Measurements from ENCODE around the gene LSP1.

The LSP1 gene

DNA sequence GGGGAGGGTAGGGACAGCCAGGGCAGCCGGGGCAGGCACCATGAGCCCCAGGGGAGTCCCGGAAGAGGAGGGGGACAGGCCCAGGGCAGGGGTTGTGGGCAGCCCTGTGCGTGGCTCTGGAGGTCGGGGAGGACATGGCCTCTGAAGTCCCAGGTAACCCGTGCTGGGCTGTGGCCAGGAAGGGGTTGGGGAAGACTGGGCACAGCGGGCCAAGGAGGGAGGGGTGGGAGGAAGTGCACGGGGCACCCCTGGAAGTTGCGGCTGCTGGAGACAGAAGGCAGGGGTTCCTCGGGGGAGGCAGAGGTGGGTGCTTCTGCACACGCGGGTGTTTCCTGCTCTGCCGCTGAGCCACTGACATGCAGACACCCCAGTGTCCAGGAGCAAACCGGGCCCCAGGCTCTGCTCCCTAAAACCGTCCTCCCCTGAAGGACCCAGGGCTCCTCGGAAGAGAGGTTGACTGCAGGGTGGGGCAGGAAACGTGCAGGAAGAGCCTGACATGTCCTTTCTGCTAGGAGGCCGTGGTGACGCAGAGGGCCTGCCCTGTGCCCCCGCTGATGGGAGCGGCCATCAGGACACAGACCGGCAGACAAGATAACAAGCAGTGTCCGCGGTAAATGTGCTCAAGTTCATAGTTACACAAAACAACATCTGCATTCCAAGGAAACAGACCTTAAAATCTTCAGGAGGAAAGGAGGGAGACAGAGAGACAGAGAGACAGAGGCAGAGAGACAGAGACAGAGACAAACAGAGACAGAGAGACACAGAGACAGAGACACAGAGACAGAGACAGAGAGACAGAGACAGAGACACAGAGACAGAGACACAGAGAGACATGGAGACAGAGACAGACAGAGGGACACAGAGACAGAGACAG, 8.4 kb upstream of the LSP1 start (continued):
- TF ChIP-seq TCF4 (CRISPR knock-in tag; IDR thresholded peaks at IDR 0.05; ENCODE audit: borderline replicate concordance) (no peak), SNAI2 (CRISPR knock-in tag; IDR thresholded peaks at IDR 0.05) (no peak), BACH2 (CRISPR knock-in tag; IDR thresholded peaks at IDR 0.05; ENCODE audit: borderline replicate concordance) (no peak), ESRRG (CRISPR knock-in tag; IDR thresholded peaks at IDR 0.05) (no peak)

DNA sequence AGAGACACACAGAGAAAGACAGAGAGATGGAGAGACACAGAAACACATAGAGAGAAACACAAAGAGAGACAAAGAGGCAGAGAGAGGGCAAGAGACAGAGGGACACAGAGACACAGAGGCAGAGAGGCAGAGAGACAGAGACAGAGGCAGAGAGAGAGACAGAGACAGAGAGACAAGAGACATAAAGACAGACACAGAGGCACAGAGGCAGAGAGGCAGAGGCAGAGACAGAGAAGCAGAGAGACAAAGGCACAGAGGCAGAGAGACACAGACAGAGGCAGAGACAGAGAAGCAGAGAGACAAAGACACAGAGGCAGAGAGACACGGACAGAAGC, 7.8 kb upstream of the LSP1 start:
- no peak for ATAC-seq
- TF ChIP-seq ZNF70 (CRISPR knock-in tag; IDR thresholded peaks at IDR 0.05), result no peak
- no peak for TF ChIP-seq ZNF565 (CRISPR knock-in tag; conservative IDR thresholded peaks at IDR 0.05; ENCODE audit: low read depth)

DNA sequence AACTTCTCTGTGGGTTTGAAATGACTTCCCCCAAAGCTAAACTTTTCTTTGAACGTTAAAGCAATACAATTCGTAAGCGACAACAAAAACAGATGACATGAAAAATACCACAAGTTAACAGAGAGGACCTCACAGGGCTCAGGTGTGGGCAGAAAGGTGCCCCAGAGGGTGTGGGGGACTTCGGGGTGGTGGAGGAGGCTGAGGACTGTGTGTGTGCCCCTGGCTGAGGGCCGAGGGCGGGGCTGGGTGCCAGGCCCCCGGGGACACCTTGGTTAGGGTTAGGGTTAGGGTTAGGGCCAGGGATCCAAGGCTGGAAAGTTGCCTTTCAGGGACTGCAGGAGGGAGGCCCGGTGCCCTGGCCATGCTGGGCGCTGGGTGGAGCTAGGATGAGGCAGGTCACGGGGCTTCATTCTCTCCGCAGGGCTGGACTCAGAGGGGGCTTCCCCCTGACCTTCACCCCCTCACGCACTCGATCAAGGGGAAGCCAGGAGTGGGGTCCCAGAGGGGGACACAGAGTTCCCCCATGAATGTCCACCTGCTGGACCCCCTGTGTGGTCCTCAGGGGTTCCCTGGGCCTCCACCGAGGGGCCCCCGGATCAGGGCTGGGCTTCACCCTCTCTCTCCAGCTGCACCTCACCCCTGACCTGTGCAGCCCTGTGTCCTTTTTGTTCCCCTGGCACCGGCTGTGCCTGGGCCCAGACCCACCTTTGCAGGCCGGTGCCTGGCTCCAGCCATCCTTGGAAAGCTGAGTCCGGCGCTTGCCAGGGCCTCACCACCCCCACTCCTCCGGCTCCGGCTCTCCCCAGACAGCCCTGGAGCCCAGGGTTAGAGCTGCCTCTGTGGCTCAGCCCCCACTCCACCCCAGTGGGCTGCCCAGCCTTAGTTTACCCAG, 7.1 kb upstream of the LSP1 start:
- TF ChIP-seq ZNF565 (CRISPR knock-in tag; conservative IDR thresholded peaks at IDR 0.05; ENCODE audit: low read depth) (no peak), BACH2 (CRISPR knock-in tag; IDR thresholded peaks at IDR 0.05; ENCODE audit: borderline replicate concordance) (no peak), RARB (CRISPR knock-in tag; IDR thresholded peaks at IDR 0.05) (no peak), ZFP3 (CRISPR knock-in tag; IDR thresholded peaks at IDR 0.05) (no peak), ARNTL (CRISPR knock-in tag; IDR thresholded peaks at IDR 0.05; ENCODE audit: borderline replicate concordance, low read depth) (no peak), ISL1 (CRISPR knock-in tag; IDR thresholded peaks at IDR 0.05) (no peak), PPARA (CRISPR knock-in tag; IDR thresholded peaks at IDR 0.05; ENCODE audit: borderline replicate concordance) (no peak), TCF4 (CRISPR knock-in tag; IDR thresholded peaks at IDR 0.05; ENCODE audit: borderline replicate concordance) (no peak), ZFP30 (CRISPR knock-in tag; IDR thresholded peaks at IDR 0.05) (no peak), SNAI2 (CRISPR knock-in tag; IDR thresholded peaks at IDR 0.05) (no peak)
- TF ChIP-seq, protein P1, sequence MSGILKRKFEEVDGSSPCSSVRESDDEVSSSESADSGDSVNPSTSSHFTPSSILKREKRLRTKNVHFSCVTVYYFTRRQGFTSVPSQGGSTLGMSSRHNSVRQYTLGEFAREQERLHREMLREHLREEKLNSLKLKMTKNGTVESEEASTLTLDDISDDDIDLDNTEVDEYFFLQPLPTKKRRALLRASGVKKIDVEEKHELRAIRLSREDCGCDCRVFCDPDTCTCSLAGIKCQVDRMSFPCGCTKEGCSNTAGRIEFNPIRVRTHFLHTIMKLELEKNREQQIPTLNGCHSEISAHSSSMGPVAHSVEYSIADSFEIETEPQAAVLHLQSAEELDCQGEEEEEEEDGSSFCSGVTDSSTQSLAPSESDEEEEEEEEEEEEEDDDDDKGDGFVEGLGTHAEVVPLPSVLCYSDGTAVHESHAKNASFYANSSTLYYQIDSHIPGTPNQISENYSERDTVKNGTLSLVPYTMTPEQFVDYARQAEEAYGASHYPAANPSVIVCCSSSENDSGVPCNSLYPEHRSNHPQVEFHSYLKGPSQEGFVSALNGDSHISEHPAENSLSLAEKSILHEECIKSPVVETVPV (CRISPR knock-in tag; IDR thresholded peaks at IDR 0.05), result no peak
- TF ChIP-seq, protein P2, sequence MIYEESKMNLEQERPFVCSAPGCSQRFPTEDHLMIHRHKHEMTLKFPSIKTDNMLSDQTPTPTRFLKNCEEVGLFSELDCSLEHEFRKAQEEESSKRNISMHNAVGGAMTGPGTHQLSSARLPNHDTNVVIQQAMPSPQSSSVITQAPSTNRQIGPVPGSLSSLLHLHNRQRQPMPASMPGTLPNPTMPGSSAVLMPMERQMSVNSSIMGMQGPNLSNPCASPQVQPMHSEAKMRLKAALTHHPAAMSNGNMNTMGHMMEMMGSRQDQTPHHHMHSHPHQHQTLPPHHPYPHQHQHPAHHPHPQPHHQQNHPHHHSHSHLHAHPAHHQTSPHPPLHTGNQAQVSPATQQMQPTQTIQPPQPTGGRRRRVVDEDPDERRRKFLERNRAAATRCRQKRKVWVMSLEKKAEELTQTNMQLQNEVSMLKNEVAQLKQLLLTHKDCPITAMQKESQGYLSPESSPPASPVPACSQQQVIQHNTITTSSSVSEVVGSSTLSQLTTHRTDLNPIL (CRISPR knock-in tag; IDR thresholded peaks at IDR 0.05; ENCODE audit: low read depth), result no peak
- ATAC-seq, result no peak

DNA sequence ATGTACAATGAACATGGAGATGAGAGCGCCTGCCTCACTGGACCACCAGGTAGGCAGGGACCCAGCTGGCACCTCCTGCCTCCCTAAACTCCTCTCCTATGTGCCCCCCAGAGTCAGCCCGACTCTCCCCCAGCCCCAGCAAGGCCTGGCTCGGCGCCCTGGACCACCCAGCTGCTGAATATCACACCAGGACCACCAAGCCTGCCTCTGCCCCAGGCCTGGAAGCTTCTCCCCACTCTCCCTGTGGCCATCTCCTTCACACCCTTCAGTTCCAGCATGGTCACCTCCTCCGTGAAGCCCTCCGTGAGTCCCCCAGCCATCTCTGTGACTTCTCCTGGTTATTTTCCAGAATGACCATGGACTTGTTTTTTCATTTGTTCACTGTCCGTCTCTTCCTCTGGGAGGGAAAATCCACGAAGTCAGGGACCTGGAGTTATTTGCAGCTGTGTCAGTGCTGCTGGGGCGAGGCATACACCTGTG, 6.4 kb upstream of the LSP1 start:
- TF ChIP-seq PPARA (CRISPR knock-in tag; IDR thresholded peaks at IDR 0.05; ENCODE audit: borderline replicate concordance) (no peak), RARB (CRISPR knock-in tag; IDR thresholded peaks at IDR 0.05) (no peak), OSR1 (CRISPR knock-in tag; IDR thresholded peaks at IDR 0.05) (no peak)
- ATAC-seq, result no peak

DNA sequence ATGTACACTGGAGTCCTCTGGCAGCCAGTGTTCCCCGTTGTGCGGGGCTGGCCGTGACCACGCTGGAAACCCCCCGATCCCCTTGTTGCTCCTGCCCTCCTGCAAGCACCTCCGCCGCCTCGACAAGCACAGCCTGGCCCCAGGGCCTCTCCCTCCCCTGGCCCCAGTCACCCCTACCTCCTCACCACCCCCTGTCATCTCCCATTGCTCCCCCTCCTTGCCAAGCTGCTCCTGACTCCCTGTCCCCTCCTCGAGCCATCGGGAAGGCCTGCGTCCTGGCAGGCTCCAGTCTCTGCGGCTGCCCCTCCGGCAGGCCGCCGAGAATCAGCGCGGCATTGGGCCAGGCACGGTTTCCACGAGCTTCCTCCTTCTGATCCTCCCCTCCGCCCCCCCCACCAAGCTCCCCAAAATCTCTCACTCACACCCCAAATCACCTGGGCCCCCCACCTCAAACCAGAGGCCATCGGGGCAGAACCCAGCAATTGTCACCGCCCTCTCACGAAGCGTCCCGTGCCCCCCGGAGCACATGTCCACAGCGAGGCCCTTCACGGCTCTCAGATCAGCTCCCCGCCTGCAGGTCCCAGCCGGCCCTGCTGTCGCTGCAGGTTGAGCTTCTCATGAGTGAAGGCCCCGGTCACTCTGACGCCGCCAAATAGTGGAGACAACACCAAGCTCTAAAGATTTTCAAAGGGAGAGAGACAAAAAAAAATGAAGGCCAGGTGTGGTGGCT, 5.7 kb upstream of the LSP1 start:
- TF ChIP-seq, protein P3, sequence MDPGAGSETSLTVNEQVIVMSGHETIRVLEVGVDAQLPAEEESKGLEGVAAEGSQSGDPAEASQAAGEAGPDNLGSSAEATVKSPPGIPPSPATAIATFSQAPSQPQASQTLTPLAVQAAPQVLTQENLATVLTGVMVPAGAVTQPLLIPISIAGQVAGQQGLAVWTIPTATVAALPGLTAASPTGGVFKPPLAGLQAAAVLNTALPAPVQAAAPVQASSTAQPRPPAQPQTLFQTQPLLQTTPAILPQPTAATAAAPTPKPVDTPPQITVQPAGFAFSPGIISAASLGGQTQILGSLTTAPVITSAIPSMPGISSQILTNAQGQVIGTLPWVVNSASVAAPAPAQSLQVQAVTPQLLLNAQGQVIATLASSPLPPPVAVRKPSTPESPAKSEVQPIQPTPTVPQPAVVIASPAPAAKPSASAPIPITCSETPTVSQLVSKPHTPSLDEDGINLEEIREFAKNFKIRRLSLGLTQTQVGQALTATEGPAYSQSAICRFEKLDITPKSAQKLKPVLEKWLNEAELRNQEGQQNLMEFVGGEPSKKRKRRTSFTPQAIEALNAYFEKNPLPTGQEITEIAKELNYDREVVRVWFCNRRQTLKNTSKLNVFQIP (CRISPR knock-in tag; IDR thresholded peaks at IDR 0.05; ENCODE audit: borderline replicate concordance, low read depth), result no peak
- no peak for TF ChIP-seq ISL1 (CRISPR knock-in tag; IDR thresholded peaks at IDR 0.05)
- no peak for TF ChIP-seq ZNF8 (CRISPR knock-in tag; IDR thresholded peaks at IDR 0.05)
- TF ChIP-seq, protein P4, sequence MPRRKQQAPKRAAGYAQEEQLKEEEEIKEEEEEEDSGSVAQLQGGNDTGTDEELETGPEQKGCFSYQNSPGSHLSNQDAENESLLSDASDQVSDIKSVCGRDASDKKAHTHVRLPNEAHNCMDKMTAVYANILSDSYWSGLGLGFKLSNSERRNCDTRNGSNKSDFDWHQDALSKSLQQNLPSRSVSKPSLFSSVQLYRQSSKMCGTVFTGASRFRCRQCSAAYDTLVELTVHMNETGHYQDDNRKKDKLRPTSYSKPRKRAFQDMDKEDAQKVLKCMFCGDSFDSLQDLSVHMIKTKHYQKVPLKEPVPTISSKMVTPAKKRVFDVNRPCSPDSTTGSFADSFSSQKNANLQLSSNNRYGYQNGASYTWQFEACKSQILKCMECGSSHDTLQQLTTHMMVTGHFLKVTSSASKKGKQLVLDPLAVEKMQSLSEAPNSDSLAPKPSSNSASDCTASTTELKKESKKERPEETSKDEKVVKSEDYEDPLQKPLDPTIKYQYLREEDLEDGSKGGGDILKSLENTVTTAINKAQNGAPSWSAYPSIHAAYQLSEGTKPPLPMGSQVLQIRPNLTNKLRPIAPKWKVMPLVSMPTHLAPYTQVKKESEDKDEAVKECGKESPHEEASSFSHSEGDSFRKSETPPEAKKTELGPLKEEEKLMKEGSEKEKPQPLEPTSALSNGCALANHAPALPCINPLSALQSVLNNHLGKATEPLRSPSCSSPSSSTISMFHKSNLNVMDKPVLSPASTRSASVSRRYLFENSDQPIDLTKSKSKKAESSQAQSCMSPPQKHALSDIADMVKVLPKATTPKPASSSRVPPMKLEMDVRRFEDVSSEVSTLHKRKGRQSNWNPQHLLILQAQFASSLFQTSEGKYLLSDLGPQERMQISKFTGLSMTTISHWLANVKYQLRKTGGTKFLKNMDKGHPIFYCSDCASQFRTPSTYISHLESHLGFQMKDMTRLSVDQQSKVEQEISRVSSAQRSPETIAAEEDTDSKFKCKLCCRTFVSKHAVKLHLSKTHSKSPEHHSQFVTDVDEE (CRISPR knock-in tag; IDR thresholded peaks at IDR 0.05), result no peak
- TF ChIP-seq ESRRG (CRISPR knock-in tag; IDR thresholded peaks at IDR 0.05), result no peak
- no peak for TF ChIP-seq CSDC2 (CRISPR knock-in tag; IDR thresholded peaks at IDR 0.05)
- TF ChIP-seq ARNTL (CRISPR knock-in tag; IDR thresholded peaks at IDR 0.05; ENCODE audit: borderline replicate concordance, low read depth), result no peak
- ATAC-seq, result no peak

Data from SK-N-SH treated with all-trans-retinoic acid at 6 μM for 48 hours (cell line).